MM.1S (cell line): Measurements from ENCODE around the gene GNPTAB.

Experiments
- CTCF ChIP-seq: fragments of 300-600 bp; sonication (generic); IDR thresholded peaks from 2 replicates; pipeline ENCODE4 v1.5.1; 2016; ENCODE audit warnings: antibody characterized with exemption, low read length, mixed read lengths
- EZH2 ChIP-seq: fragments of 300-600 bp; sonication (generic); optimal IDR thresholded peaks from 2 replicates; pipeline ENCODE3; 2017; ENCODE audit warnings: low read depth, mild to moderate bottlenecking, antibody characterized with exemption, low read length, mixed read lengths
- EZH2phosphoT487 ChIP-seq: fragments of 300-600 bp; sonication (generic); IDR thresholded peaks from 2 replicates; pipeline ENCODE4 v1.6.1; 2018; ENCODE audit warnings: antibody characterized with exemption, low read length

DNA sequence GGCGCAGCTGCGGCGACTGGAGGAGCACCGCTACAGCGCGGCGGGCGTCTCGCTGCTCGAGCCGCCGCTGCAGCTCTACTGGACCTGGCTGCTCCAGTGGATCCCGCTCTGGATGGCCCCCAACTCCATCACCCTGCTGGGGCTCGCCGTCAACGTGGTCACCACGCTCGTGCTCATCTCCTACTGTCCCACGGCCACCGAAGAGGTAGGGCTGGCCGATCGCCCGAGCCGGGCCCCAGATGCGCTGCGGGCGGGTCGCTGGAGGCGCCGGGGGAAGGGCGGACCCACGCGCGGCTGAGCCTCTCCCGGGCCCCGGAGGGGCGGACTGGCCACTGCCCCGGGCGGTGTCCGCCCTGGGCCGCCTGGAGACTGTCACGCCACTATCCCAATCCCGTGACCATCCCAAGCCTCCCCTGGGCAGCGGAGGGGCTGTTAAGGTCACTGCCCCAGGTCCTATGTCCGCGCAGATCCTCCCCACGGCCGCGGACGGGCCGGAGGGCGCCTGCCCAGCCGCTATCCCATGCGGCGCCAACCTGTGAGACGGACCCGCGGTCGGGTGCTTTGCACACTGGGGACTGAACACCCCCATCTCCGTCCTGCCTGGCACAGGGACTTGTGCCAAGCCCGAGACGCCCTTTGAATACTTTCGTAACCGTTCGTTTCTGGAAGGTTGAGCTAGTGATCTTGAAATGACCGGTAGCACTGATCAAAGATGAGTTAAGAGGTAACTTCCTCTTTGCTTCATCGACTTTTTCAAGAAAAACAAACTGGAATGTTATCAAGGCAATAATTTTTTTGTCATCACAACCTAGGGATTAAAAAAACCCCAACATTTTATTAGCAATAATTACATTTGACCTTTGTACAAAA is 132.6 kb downstream of the GNPTAB start:
- TF ChIP-seq CTCF: no peak
- no peak for TF ChIP-seq EZH2
- TF ChIP-seq EZH2phosphoT487: no peak
